GM18505 (cell line): Measurements from ENCODE around the gene SOCS3.

Experiments used
- ATAC-seq: cut with Tn5 transposase; IDR thresholded peaks from one replicate; pipeline ENCODE4 v1.9.1; 2021; ENCODE audit not compliant: unreplicated experiment
- POLR2A ChIP-seq: IDR thresholded peaks from 4 replicates; pipeline ENCODE4 v1.6.1; 2011; ENCODE audit warnings: borderline replicate concordance; ENCODE audit not compliant: insufficient read depth, insufficient read length; ENCODE audit errors: extremely low read depth

Gene SOCS3, protein sequence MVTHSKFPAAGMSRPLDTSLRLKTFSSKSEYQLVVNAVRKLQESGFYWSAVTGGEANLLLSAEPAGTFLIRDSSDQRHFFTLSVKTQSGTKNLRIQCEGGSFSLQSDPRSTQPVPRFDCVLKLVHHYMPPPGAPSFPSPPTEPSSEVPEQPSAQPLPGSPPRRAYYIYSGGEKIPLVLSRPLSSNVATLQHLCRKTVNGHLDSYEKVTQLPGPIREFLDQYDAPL

DNA sequence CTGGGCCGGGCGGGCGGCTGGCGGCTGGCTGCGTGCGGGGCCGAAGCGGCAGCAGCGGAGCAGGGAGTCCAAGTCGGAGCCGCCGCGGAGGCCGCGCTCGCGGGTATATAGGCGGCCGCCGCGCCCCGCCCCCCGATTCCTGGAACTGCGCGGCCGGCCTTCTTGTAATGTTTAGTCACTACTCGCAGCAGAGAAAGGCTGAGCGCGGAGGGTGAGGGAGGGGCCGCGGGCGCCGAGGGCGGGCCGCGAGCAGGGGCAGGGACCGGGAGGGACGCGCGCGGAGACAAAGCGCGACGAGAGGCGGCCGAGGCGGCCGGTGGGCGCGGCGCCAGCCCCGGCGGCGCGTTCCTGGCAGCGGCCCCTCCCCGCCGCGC is at the start of gene SOCS3:
Gene SOCS3, minus strand, starts transcription at position 81 of the 374 bp plus-strand sequence. CDS start 982 bp downstream, outside the sequence.
- peak; percentile 72 for TF ChIP-seq POLR2A
- peak; percentile 31 for ATAC-seq

DNA sequence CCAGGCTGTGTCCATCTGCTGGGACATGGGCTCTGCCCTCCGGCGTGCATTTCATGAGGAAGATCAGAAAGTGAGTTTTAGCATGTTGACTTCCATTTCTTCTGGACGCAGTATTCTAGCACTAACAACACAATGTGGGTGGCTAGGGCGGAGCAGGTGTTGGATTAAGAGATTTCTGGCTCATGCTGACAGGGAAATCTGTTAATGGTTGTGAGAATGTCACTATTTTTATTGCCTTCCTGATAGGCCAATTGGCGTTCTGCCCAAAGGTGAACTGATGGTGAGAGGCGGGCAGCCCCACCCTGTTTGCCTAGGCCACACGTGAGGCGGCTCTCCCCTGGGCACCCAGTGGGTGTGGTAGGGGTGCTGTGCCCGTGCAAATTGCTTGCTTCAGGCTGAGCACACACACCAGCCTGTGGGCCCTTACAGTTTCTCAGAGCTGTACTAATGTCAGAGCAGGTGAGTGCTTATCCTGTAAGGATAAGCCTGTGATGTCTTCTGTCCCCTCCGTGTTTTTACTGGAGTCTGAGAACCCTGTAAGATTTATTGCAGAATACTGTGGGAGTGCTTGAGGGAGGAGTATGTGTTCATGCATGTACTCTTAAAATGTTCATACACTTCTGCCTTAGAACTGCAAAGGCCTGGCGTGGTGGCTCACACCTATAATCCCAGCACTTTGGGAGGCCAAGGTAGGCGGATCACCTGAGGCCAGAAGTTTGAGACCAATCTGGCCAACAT is 49.5 kb upstream of the SOCS3 start:
- TF ChIP-seq POLR2A, result no peak
- ATAC-seq, result no peak

DNA sequence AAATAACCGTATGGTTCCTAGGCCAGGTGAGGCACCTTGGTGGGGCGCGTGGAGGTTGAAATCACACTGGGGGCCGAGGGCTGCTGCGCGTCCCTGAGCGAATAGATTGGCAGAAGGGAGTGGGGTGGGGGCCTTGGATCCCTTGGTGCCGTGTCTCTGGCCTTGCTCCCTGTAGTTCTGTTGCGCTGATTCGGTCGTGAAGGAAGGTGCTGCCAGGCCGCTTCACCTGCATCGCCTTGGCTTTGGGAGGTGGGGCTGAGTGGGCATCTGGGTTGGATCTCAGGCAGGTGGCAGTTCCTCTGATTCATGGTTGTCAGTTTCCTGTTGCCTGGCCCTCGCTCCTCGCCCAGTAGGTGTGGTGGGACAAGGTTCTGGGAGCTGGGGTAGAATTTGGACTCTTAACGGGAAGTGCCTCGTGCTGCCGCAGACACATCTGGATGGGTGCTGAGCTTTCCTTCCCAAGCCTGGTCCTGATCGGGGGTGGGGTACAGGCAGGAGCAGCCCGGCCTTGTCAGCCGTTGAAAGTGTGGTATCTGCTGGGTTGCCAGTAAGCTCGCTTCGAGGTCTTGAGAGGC is 48.7 kb upstream of the SOCS3 start:
- ATAC-seq, result no peak
- TF ChIP-seq POLR2A, result no peak

DNA sequence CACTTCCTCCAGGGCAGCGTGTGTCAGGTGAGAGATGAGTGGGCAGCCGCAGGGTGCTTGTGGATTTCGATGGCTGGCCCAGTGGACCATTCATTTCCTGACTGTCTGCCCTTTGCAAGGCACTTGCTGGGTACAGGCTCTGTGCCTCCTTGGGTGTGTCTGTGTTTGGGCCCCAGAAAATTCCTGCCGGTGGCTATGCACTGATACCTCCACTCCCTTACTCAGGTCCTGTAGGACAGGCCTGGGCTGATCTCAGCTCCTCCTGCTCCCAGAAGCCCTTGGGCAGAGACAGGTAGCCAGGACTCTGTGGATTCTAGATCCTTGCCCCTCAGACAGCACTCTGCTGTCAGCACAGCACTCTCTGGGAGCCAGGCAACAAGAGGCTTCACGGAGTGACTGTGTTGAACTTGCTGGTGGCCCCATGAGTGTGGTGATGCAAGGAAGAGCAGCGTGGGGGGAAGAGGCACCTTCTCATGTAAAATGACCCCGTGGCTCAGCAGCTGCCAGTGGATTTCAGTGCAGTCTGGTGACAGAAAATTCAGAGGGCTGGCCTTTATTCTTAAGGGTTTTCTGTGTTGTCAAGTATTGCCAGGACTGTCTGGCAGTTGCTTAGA is 47.6 kb upstream of the SOCS3 start:
- TF ChIP-seq POLR2A, result no peak

DNA sequence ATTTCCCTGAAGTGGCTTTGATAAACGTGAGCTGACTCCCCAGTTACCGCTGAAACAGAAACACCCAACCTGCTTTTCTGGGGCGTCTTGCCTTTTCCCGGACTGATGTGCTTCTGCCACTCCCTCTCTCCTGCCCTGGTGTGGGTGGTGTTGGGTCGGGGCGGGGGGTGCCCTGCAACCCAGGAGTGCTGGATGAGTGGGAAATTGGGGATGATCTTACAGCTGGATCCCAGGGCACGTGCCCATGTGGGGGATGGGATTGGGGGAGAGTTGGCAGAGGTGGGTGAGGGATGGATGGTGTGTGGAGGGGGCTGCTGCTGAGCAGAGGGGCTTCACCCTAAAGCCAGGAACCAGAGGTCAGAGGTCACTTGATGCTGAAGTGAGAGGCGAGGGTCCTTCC is 47.0 kb upstream of the SOCS3 start:
- no peak for TF ChIP-seq POLR2A
- ATAC-seq, result no peak

More for the DNA sequence above, 47.6 kb upstream of the SOCS3 start:
- no peak for ATAC-seq

DNA sequence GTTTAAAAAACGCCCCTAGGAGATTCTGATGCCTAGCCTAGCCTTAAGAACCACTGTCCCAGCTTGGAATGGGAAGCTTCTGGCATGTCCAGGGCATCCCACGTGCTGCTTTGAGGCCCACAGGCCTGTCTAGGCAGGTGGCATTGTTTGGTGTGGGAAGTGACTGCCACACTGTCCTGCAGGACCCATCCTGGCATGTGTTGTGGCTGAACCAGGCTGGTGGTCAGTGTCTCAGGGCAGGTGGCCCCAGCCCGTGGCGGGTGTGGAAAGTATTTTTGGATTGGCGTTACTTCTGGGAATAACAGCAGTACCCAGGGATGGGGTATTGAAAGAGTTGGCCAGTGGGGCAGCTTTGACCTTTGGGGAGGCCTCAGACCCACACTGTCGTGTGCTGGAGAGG is 46.5 kb upstream of the SOCS3 start:
- no peak for TF ChIP-seq POLR2A
- no peak for ATAC-seq

DNA sequence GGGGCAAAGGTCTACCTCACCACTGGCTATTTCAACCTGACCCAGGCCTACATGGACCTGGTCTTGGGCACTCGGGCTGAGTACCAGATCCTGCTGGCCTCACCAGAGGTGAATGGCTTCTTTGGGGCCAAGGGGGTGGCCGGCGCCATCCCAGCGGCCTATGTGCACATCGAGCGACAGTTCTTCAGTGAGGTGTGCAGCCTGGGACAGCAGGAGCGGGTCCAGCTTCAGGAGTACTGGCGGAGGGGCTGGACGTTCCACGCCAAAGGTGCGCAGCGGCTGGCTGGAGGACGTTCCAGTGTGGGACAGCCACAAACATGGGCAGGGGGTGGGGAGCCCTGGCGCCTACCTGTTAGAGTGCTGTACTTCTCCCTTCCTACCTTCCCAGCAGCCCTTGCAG is 43.9 kb upstream of the SOCS3 start:
- no peak for TF ChIP-seq POLR2A
- no peak for ATAC-seq

DNA sequence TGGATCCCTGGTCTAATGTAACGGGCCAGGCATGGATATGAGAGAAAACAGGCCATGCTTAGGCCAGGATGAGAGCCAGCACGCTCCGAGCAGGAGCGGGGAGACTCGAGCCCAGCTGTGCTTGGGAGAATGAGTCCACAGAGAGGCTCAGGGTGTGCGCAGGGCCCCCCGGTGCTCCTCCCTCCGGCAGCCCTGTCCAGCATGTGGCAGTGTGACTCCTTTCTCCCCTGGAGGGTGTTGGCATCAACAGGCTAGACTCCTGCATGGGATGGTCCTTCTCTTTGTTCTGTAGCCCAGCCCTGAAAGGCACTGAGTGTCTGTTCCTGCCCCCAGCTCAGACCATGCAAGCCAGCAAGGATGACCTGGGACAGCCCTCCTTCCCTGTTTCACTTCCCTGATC is 42.0 kb upstream of the SOCS3 start:
- no peak for TF ChIP-seq POLR2A
- ATAC-seq, result no peak

DNA sequence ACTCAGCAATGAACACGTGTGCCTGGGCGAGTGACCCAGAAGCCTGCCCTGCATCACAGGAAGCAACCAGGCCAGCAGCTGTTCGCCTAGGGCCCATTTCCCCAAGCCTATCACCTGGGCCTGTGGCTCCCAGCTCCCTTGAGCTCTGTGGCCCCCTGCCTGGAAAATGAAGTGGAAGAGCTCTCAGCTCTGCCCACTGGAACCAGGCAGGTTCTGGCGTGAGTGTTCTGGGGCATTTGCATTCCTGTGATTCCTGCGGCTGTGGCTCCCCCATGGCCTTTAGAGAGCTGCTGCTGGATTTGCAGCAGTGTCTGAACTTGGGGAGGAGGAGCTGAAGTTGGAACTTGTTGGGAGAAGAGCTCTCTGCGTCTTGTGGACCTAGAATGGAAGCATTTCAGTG is 41.4 kb upstream of the SOCS3 start:
- TF ChIP-seq POLR2A, result no peak
- ATAC-seq, result no peak

DNA sequence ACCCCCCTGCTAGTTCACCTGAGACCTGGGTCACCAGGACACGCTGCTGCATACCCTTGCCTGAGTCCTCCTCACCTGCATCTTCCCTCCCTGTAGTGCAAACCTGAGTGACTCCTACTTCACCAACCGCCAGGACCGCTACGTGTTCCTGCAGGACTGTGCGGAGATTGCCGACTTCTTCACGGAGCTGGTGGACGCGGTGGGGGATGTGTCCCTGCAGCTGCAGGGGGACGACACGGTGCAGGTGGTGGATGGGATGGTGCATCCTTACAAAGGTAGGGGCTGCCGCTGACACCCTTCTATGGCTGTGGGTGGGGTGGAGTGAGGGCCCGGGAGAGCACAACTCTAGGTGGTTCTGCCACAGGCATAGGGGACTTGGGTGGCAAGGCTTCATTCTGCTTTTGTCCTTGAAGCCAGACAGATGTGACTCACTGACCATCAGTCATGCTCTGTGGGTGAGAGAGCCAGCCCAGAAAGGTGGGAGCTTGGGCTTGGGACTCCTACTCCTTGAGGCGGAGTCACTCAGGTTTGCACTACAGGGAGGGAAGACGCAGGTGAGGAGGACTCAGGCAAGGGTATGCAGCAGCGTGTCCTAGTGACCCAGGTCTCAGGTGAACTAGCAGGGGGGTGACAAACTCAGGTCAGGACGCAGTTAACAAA is 40.8 kb upstream of the SOCS3 start:
- no peak for ATAC-seq
- TF ChIP-seq POLR2A, result no peak

DNA sequence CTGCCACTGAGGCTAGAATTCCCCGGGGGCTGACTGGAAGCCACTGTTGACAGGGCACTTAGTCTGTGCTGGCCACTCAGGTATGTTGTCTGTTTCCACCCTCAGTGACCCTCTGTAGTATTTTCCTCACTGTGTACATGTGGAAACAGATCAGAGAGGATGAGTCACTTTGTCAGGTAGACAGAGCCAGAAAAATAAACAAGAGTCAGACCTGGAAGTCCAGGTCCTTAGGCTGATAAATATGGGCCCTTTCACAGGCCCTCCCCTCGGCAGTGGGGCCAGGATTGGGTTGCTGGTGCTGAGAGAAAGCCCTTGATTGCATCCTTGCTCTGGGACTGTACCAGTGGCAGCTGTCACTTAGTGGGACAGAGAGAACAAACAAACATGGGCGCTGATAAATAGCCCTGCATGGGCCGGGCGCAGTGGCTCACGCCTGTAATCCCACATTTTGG is 39.8 kb upstream of the SOCS3 start:
- no peak for ATAC-seq
- TF ChIP-seq POLR2A, result no peak

DNA sequence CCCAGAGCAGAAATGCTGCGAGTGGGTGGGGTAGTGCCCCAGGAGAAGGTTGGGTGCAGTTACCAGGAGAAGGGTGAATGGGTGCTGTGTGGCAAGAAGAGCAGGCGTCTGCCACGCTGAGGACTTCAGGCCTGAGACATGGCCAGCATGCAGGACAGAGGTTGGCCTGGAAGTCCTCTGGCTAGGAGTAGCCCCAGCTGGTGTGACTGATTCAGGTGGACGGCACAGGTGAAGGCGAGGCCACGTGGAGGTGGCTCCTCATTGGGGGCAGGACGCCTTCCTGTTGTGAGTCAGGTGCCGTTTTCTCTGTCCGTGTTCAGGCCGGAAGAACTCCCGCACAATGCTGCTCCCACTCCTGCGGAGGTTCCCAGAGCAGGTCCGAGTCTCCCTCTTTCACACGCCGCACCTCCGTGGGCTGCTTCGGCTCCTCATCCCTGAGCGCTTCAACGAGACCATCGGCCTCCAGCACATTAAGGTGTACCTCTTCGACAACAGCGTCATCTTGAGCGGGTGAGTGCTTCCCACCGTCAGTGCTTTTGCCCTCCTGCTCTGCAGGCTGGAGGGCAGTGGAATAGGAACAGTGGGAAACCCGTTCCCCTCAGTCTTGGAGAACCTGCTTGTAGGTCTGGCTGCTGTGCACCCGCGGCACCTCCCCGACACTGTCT is 39.3 kb upstream of the SOCS3 start:
- no peak for TF ChIP-seq POLR2A
- no peak for ATAC-seq

DNA sequence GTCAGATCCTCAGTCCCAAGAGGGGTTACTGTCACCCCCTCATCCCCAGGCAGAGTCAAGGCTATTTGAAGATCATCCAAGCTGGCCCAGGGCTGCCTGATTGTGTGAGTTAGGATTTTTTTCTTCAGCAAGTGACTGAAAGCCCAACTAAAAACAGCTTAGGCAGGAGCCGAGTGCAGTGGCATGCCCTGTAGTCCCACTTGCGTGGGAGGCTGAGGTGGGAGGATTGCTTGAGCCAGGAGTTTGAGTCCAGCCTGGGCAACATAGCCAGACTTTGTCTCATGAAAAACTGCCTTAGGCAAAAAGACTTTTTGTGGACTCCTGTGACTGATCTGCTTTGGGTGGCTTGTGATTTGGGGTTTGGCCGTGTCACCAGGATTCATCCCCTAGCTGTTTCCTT is 38.5 kb upstream of the SOCS3 start:
- no peak for ATAC-seq
- no peak for TF ChIP-seq POLR2A
